Measurements from ENCODE around the gene UGT1A8.

UGT1A8 gene

DNA sequence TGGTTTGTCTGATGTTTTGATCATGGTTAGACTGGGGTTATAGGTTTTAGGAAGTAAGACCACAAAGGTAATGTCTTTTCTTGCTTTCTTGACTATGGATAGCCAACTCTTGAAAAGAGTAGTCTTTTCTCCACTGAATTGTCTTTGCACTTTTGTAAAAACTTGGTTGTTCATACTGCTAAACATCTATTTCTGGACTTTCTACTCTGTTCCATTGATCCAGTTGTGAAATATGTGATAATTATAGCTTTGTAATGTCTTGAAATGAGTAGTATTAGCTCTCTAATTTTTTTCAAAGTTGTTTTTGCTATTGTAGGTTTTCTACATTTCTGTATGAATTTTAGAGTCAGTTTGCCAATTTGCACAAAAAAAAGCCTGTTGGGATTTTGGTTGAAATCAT is 41.2 kb downstream of the UGT1A8 start:
- H3K4me3 ChIP-seq (replicated peaks in 1 of 2; ENCODE audit: low read depth in 2 of 2, low read length in 2 of 2), result no peak overlapping the region
- no peak for DNase-seq (ENCODE audit: low read depth in 2 of 2)
- TF ChIP-seq, protein P1, sequence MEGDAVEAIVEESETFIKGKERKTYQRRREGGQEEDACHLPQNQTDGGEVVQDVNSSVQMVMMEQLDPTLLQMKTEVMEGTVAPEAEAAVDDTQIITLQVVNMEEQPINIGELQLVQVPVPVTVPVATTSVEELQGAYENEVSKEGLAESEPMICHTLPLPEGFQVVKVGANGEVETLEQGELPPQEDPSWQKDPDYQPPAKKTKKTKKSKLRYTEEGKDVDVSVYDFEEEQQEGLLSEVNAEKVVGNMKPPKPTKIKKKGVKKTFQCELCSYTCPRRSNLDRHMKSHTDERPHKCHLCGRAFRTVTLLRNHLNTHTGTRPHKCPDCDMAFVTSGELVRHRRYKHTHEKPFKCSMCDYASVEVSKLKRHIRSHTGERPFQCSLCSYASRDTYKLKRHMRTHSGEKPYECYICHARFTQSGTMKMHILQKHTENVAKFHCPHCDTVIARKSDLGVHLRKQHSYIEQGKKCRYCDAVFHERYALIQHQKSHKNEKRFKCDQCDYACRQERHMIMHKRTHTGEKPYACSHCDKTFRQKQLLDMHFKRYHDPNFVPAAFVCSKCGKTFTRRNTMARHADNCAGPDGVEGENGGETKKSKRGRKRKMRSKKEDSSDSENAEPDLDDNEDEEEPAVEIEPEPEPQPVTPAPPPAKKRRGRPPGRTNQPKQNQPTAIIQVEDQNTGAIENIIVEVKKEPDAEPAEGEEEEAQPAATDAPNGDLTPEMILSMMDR (IDR thresholded peaks at IDR 0.05; ENCODE audit: low read depth, low read length), result no peak

DNA sequence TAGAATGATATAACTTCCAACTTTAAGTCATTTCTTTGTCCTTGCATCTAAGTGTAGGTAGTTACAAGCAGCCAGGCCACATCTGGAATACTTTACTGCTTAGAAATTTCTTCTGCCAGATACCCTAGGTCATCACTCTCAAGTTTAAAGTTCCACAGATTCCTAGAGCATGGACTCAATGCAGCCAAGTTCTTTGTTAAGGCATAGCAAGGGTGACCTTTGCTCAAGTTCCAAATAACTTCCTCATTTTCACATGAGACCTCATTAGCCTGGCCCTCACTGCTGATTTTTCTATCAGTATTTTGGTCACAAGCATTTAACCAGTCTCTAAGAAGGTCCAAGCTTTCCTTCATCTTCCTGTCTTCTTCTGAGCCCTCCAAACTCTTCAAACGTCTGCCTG is 46.5 kb downstream of the UGT1A8 start:
- H3K4me3 ChIP-seq (replicated peaks in 1 of 2; ENCODE audit: low read depth in 2 of 2, low read length in 2 of 2), result no peak overlapping the region
- no peak for DNase-seq (ENCODE audit: low read depth in 2 of 2)
- TF ChIP-seq, protein P1 (IDR thresholded peaks at IDR 0.05; ENCODE audit: low read depth, low read length), result no peak

DNA sequence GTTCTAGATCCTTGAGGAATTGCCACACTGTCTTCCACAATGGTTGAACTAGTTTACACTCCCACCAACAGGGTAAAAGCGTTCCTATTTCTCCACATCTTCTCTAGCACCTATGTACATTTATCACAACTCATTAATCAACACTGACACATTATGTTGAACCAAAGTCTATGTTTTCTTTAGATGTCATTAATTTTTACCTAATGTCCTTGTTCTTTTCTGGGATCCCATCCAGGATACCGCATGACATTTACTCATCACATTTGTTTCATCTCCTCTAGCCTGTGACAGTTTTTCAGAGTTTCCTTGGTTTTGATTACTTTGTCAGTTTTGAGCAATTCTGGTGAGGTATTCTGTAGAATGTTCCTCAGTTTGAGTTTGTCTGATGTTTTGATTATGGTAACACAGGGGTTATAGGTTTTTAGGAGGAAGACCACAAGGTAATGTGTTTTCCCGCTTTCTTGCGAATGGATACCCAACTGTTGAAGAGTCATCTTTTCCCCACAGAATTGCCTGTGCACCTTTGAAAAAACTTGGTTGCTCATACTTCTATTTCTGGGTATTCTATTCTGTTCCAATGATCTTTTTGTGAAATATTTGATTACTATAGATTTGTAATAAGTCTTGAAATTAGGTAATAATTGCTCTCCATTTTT is 51.3 kb downstream of the UGT1A8 start:
- DNase-seq (ENCODE audit: low read depth in 2 of 2), result no peak
- no peak overlapping the region for H3K4me3 ChIP-seq (replicated peaks in 1 of 2; ENCODE audit: low read depth in 2 of 2, low read length in 2 of 2)
- TF ChIP-seq, protein P1 (IDR thresholded peaks at IDR 0.05; ENCODE audit: low read depth, low read length), result no peak

DNA sequence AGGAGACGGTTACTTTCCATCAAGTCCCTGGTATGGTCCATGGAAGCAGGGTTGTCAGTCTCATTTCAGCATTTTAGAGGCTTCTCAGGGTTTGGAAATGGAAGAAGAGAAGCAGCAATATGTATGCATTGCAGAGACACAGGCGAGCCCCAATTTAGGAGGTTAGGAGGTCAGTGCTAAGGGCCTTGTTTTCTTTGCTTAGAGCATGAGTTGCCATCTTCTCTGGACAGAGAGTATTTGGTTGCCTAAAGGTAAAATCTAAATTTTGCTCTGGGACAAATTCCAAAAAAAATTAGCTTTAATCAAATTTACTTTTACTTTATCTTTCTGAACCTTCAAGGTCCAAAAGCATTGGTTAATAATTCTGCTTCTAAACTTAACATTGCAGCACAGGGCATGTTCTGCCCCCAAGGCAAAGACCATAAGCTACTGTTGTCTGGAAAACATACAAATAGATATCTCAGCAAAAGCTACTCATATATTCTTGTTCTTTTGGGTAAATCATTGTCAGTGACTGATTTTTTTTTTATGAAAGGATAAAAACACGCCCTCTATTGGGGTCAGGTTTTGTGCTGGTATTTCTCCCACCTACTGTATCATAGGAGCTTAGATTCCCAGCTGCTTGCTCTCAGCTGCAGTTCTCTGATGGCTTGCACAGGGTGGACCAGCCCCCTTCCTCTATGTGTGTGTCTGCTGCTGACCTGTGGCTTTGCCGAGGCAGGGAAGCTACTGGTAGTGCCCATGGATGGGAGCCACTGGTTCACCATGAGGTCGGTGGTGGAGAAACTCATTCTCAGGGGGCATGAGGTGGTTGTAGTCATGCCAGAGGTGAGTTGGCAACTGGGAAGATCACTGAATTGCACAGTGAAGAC is 54.1 kb downstream of the UGT1A8 start, which contains the start of gene UGT1A9:
Gene UGT1A9, plus strand, starts transcription at position 609 of the 872 bp plus-strand sequence. Its CDS starts 37 bp downstream, at position 646.
- TF ChIP-seq, protein P1 (IDR thresholded peaks at IDR 0.05; ENCODE audit: low read depth, low read length), result no peak
- DNase-seq (ENCODE audit: low read depth in 2 of 2), result no peak
- H3K4me3 ChIP-seq (replicated peaks in 1 of 2; ENCODE audit: low read depth in 2 of 2, low read length in 2 of 2), result no peak within 1 kb of the TSS

DNA sequence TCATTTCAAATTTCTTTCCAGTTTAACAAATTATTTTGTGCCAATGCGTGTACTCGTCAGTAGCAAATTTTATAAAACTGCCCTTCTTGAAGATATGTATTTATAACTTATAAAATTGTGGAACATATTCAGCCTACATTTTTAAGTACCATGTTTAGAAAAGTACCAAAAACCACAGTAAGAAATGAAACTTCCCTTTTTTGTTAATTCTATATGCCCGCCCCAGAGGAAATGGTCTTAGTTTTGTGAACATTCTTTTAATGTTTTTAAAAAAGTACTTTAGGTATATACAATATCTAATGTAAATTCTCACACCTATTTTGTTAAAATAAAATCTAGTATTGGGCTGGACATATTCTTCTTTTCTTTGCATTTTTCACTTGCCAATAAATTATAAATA is 55.5 kb downstream of the UGT1A8 start:
- H3K4me3 ChIP-seq (replicated peaks in 1 of 2; ENCODE audit: low read depth in 2 of 2, low read length in 2 of 2), result no peak overlapping the region
- TF ChIP-seq, protein P1 (IDR thresholded peaks at IDR 0.05; ENCODE audit: low read depth, low read length), result no peak
- no peak for DNase-seq (ENCODE audit: low read depth in 2 of 2)

DNA sequence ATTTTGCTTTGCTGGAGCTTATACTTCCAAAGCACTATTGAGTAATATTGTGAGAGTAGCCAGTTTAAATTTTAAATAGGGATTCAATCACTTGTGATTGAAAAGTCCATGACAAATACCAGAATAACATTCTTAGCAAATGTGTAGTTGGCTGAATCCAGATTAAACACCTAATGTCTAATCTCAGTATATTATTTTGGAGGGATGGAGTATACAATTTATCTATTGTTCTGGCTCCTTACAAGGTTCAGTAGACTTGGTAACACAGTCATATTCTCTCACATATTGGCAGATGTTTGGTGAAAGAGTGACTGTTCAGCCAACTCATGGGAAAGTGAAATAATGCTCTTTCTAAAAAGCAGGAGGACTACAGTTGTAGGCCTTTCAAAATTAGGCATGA is 56.5 kb downstream of the UGT1A8 start:
- TF ChIP-seq, protein P1 (IDR thresholded peaks at IDR 0.05; ENCODE audit: low read depth, low read length), result no peak
- DNase-seq (ENCODE audit: low read depth in 2 of 2), result no peak
- no peak overlapping the region for H3K4me3 ChIP-seq (replicated peaks in 1 of 2; ENCODE audit: low read depth in 2 of 2, low read length in 2 of 2)

All from cardiac fibroblast (primary cell).